ENCODE data around the gene ZSWIM9. TPM values are rescaled to one million over a fixed set of nuclear protein-coding genes. Genes with fewer than 3 reads are reported as not detected.

The ZSWIM9 gene
- total RNA-seq, 1 donor from 2014 or later = 1.3 TPM

GRCh38 chr19:48168689-48169088 is 1.8 kb upstream of the ZSWIM9 start:
- H3K27me3 ChIP-seq (ENCODE audit: control insufficient read depth, insufficient read depth, low read length) = no peaks in the 10 kb centered on the region
- FAIRE-seq = no peak
- DNase-seq (ENCODE audit: low read depth) = no peak
- H3K4me3 ChIP-seq (ENCODE audit: low read depth, low read length) = no peak overlapping the region
- no peak for TF ChIP-seq CTCF (IDR thresholded peaks at IDR 0.05; ENCODE audit: insufficient read depth, low read length, severe bottlenecking)
- peaks cover 4% of the 10 kb centered on the region for H3K36me3 ChIP-seq (ENCODE audit: control insufficient read depth, insufficient read depth, low read length)

GRCh38 chr19:48169578-48169938 is 922 bp upstream of the ZSWIM9 start:
- peaks cover 5% of the 10 kb centered on the region for H3K36me3 ChIP-seq (ENCODE audit: control insufficient read depth, insufficient read depth, low read length)
- FAIRE-seq = no peak
- H3K27me3 ChIP-seq (ENCODE audit: control insufficient read depth, insufficient read depth, low read length) = no peaks in the 10 kb centered on the region
- DNase-seq (ENCODE audit: low read depth) = peak; percentile 57
- TF ChIP-seq CTCF (IDR thresholded peaks at IDR 0.05; ENCODE audit: insufficient read depth, low read length, severe bottlenecking) = no peak
- H3K4me3 ChIP-seq (ENCODE audit: low read depth, low read length) = peak overlapping the region; percentile 76

GRCh38 chr19:48170817-48171347 is 402 bp downstream of the ZSWIM9 start:
- no peak for FAIRE-seq
- DNase-seq (ENCODE audit: low read depth) = no peak
- no peak for TF ChIP-seq CTCF (IDR thresholded peaks at IDR 0.05; ENCODE audit: insufficient read depth, low read length, severe bottlenecking)

GRCh38 chr19:48171710-48172109 is 1.2 kb downstream of the ZSWIM9 start:
- Histone ChIP-seq H3K27me3 (ENCODE audit: control insufficient read depth, insufficient read depth, low read length) (no peaks in the 10 kb centered on the region), H3K36me3 (ENCODE audit: control insufficient read depth, insufficient read depth, low read length) (peaks cover 9% of the 10 kb centered on the region), H3K4me3 (ENCODE audit: low read depth, low read length) (no peak overlapping the region)
- TF ChIP-seq CTCF (IDR thresholded peaks at IDR 0.05; ENCODE audit: insufficient read depth, low read length, severe bottlenecking) = no peak
- FAIRE-seq (no peak), DNase-seq (ENCODE audit: low read depth) (no peak)

More at GRCh38 chr19:48170817-48171347, 402 bp downstream of the ZSWIM9 start:
- Histone ChIP-seq H3K4me3 (ENCODE audit: low read depth, low read length) (peak overlapping the region; percentile 76), H3K27me3 (ENCODE audit: control insufficient read depth, insufficient read depth, low read length) (no peaks in the 10 kb centered on the region), H3K36me3 (ENCODE audit: control insufficient read depth, insufficient read depth, low read length) (peaks cover 9% of the 10 kb centered on the region)

GRCh38 chr19:48174445-48175030 is 4.1 kb downstream of the ZSWIM9 start:
- no peaks in the 10 kb centered on the region for H3K27me3 ChIP-seq (ENCODE audit: control insufficient read depth, insufficient read depth, low read length)
- TF ChIP-seq CTCF (IDR thresholded peaks at IDR 0.05; ENCODE audit: insufficient read depth, low read length, severe bottlenecking) = no peak
- peaks cover 9% of the 10 kb centered on the region for H3K36me3 ChIP-seq (ENCODE audit: control insufficient read depth, insufficient read depth, low read length)
- DNase-seq (ENCODE audit: low read depth) (no peak), FAIRE-seq (no peak)
- no peak overlapping the region for H3K4me3 ChIP-seq (ENCODE audit: low read depth, low read length)

- no peak for TF ChIP-seq CTCF (IDR thresholded peaks at IDR 0.05; ENCODE audit: insufficient read depth, low read length, severe bottlenecking)
- H3K36me3 ChIP-seq (ENCODE audit: control insufficient read depth, insufficient read depth, low read length) = peaks cover 9% of the 10 kb centered on the region
- DNase-seq (ENCODE audit: low read depth) (no peak), FAIRE-seq (peak; percentile 40)
- no peak overlapping the region for H3K4me3 ChIP-seq (ENCODE audit: low read depth, low read length)
- no peaks in the 10 kb centered on the region for H3K27me3 ChIP-seq (ENCODE audit: control insufficient read depth, insufficient read depth, low read length)
Observed at GRCh38 chr19:48175578-48175977, 5.1 kb downstream of the ZSWIM9 start.

Data from bronchial epithelial cell (primary cell).